Mucosa of descending colon (tissue), 3 donors: ENCODE results near the gene TMEM39A. TPM values are rescaled to one million over a fixed set of nuclear protein-coding genes. Genes with fewer than 3 reads are reported as not detected.

Experiments
- total RNA-seq, 3 donors: library from RNA; stranded (reverse); fragmentation: NEBNext Ultra II Directional in 2 of 3; extraction: Animal tissue kit (Norgen Biotek cat#: 25700) in 2 of 3; gene quantifications; one replicate each; pipeline versions ENCODE4 v1.2.1 to v1.2.4, GENCODE V29; 2021 to 2023
- donor health status: DM: no; HTN: no; CAD: no; lungs with moderate emphysema.
- donor health status: DM: no; HTN: no; CAD: no.
- donor health status: DM: no; HTN: yes; CAD: no.

Gene TMEM39A
- total RNA-seq, 3 donors from 2014 or later, result 24.0 to 32.2 (median 26.5) TPM

Other genes starting within 250 kb of the TMEM39A start
- 10 to 100 TPM; 35.0 to 73.9 (median 58.9) TPM for gene B4GALT4, start 222.7 kb downstream of the TMEM39A start, total RNA-seq
- 10 to 100 TPM in 2 of 3 donors, 1 to 10 TPM in 1; 7.7 to 25.8 (median 11.8) TPM for gene ARHGAP31, start 169.2 kb downstream of the TMEM39A start, total RNA-seq
- gene POGLUT1, start 5.3 kb upstream of the TMEM39A start, total RNA-seq, result 10 to 100 TPM; 11.9 to 19.8 (median 18.6) TPM
- gene TIMMDC1, start 34.9 kb upstream of the TMEM39A start, total RNA-seq, result 100 to 1,000 TPM in 1 of 3 donors, 10 to 100 TPM in 2; 93.4 to 107 (median 95.3) TPM
- 1 to 10 TPM in 1 of 3 donors, under 1 TPM in 2; 0.41 to 1.0 (median 0.58) TPM for gene CD80, start 96.0 kb upstream of the TMEM39A start, total RNA-seq
- gene ADPRH, start 115.9 kb upstream of the TMEM39A start, total RNA-seq, result 1 to 10 TPM in 2 of 3 donors, under 1 TPM in 1; 0.93 to 9.1 (median 2.7) TPM
- 1 to 10 TPM in 2 of 3 donors, under 1 TPM in 1; 0.58 to 2.1 (median 1.5) TPM for gene PLA1A, start 134.3 kb upstream of the TMEM39A start, total RNA-seq
- gene POPDC2, start 197.0 kb upstream of the TMEM39A start, total RNA-seq, result 10 to 100 TPM in 1 of 3 donors, 1 to 10 TPM in 2; 4.2 to 89.0 (median 7.1) TPM
- gene COX17, start 213.8 kb upstream of the TMEM39A start, total RNA-seq, result 10 to 100 TPM; 45.5 to 56.4 (median 52.4) TPM
- 1 to 10 TPM in 2 of 3 donors, under 1 TPM in 1; 0.51 to 6.2 (median 3.3) TPM for gene CFAP91, start 239.4 kb upstream of the TMEM39A start, total RNA-seq